Kidney capillary endothelial cell (primary cell): ENCODE measurements around the gene RELB.

Experiments
- DNase-seq: peaks from one replicate; pipeline ENCODE4 v3.0.0-alpha.2; 2018; ENCODE audit warnings: low spot score

RELB gene

DNA sequence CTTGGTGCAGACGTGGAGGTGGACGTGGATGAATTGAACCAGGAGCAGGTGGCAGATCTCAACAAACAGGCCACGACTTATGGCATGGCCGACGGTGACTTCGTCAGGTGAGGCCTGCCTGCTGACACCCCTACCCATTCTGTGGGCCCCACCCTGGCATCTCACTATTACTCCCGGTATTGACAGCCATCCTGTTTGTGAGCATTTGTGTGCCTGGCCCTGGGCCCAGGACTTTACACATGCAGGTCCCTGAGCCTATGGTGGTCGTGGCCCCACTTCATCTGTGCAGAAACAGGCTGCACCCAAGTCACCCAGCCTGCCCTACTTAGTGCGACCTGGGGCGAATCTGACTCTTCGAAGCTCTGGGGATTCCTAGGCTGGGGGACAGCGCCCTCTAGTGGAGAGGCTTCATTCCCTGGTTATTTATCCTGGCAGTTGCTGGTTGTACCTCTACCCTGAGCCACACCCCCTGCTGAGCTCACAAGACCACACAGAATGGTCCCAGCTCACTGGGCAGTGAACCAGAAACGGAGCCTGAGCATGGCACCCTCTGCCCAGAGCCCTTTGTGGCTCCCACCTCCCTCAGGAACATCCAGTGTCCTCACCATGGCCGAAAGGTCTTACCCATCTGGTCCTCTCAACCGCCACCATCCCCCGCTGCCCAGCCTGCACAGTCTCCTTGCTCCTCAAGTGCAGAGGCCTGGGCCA, 58.1 kb downstream of the RELB start:
- DNase-seq = peak; percentile 66

- no peak for DNase-seq
Observed at GRCh38 chr19:45061965-45062364, 60.7 kb downstream of the RELB start.

DNA sequence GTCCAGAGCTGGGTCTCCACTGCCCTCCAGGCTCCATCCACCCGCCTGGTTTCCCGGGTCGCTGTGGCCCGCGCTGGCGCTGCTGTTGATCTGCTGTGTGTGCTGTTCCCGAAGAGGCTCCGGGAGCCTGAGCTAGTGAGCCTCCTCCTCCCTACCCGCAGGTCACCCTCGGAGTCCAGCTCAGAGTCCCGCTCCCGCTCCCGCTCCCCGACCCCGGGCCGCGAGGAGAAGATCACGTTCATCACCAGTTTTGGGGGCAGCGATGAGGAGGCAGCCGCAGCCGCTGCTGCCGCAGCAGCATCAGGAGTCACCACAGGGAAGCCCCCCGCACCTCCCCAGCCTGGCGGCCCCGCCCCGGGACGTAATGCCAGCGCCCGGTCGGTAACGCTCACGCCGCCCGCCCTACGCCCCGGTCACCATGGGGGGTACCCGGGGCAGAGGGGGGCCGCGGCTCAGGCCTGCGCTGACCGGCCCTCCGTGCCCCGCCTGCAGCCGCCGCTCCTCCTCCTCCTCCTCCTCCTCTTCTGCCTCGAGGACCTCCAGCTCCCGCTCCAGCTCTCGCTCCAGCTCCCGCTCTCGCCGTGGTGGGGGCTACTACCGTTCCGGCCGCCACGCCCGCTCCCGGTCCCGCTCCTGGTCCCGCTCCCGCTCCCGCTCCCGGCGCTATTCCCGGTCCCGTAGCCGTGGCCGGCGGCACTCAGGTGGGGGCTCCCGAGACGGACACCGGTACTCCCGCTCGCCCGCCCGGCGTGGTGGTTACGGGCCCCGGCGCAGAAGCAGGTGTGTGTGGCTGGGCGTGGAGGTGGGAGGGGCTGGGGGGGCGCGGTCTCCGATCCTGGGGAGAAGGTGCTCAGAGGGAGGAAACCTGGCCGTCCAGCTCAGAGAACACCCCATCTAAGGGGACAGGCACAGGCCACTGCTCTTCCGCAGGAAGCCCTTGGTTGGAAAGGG, 62.9 kb downstream of the RELB start:
- no peak for DNase-seq

- DNase-seq = no peak
Observed at GRCh38 chr19:45066921-45067661, 65.8 kb downstream of the RELB start.

DNA sequence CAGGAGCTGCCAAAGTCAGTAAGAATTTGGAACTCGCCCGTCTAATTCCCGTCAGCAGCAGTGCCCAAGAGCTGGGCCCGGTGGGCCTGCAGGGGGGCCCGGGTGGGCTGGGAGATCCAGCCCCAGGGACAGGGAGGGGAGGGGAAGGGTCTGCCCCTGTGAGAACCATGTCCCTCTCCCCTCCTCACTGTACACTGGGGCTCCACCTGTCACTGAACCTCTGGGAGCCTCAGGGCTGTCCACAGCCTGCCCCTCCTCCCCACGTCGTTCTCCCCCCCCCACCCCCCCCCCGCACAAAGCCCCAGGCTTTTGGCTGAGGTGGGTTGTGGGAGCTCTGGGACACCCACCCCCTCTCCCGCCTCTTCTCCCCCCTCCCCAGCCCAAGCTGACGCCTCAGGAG, 66.8 kb downstream of the RELB start:
- no peak for DNase-seq

GRCh38 chr19:45069056-45069455, 67.8 kb downstream of the RELB start:
- no peak for DNase-seq

DNA sequence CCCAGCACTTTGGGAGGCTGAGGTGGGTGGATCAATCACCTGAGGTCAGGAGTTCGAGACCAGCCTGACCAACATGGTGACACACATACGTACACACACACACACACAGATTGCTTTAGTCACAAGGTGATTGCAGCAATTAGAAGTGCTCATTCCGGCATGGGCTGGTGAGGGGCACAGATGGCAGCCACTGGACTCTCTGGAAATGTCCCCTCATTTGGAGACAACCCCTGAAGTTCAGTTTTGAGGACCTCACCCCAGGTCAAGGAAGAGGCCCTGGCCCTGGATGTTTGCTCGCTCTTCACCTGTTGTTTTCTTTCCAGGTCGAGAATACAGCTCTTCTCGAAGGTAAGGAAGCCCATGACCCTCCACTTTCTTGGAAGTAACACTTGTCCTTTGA, 69.0 kb downstream of the RELB start:
- no peak for DNase-seq

DNA sequence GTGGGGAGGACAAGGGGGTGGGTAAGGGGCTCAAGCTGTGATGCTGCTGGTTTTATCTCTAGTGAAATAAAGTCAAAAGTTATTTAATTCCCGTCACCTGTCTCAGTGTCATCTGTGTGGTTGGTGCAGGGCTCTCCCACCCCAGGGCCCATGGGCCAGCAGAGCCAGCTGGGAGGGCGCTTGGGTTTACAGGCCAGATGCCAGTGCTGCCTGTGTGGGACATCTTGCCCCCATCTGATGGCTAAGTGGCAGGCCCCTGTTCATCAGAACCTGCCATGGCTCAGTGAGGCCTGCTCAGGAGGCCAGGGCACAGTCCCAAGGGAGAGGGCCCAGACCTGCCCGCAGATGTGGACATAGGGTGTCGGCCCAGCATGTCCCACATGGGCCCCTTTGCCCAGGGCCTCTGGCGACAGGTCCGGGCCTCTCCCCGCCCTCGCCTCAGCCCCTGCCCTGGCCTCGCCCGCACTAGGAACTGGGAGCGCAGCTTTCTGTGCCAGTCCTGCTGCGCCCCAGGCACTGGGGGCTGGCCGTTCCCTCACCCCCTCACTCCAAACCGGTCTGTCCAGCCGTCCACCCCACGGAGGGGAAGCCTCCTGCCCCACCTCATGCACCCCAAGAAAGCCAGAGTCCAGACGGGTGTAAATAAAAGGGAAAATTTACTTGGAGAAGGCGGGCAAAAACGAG, 69.7 kb downstream of the RELB start:
- no peak for DNase-seq

GRCh38 chr19:45071545-45071938, 70.3 kb downstream of the RELB start:
- no peak for DNase-seq

GRCh38 chr19:45071969-45072790, 70.9 kb downstream of the RELB start:
- DNase-seq = no peak

- DNase-seq = no peak
Observed at GRCh38 chr19:45074744-45075300, 73.6 kb downstream of the RELB start.

- no peak for DNase-seq
Observed at GRCh38 chr19:45075301-45076028, 74.2 kb downstream of the RELB start.

DNA sequence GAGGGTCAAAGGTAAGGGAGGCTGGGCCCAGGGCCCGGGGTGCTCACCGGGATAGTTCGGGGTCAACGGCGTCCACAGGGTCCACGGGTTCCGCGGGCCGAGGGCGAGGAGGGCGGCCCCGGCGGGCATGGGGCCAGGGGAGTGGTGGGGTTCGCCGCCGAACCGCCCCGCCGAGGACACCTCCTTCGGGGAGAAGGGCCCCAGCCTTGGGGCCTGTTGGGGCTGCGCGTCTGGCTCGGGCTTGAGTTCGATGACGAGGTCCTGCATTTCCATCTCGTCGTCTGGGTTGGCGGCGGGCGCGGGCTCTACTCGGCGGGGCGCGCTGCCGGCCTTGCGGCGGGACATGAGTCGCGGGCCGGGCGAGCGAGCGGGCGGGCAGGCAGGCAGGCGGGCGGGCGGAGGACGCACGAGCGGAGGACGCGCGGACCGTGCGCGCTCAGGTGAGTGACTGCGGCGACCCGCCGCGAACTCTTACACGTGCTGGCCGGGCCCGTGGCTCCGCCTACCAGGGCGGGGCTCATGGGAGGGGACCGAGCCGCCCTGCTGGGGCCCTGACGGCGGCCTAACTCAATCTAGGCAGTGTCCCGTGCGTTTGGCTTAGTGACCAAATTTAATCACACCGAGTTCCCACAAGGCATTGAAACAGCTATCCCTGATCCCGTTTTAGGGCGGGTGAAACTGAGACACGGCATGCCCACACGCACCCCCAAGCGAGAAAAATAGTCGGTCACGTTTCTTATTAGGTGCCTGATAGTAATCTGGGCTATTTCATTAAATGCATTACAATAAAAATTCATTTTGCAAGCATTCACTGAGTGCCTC, 75.0 kb downstream of the RELB start, which contains the start of gene ZNF296:
TSS of gene ZNF296 (minus strand) at position 450 of the 822 bp plus-strand sequence. CDS start at position 345, 105 bp downstream.
- DNase-seq = peak; percentile 30

- DNase-seq = no peak
Observed at GRCh38 chr19:45076851-45077730, 75.8 kb downstream of the RELB start.

DNA sequence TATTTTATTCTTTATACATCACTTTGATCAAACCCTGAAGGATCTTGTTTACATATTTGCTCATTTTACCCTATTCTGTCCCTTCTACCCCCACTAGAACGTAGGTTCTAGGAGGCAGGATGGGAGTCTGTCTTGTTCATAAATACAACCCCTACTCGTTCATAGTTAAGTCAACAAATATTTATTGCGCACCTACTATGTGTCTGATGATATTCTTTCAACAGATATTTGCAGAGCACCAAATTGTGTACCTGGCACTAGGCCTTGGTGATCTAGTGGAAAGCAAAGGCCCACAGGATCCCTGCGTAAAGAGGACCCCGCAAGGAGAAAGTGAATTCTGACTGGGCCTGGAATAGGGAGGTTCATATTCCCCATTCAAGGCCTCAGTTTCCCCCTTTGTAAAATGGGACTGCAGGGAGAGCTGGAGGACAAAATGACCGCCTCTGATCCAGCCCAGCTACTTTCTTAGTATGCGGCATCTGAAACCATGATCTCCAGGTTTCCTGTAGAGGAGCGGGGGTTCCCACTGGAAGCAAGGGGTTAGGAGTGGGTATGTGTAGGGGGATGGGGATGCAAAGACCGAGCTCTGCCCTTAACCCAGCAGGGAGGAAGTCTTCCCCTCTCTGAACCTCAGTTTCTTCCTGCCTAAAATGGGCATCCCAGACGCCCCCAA, 77.3 kb downstream of the RELB start:
- no peak for DNase-seq

- DNase-seq = peak; percentile 66
Observed at GRCh38 chr19:45079063-45079910, 78.0 kb downstream of the RELB start, which contains the start of gene GEMIN7. GEMIN7 (plus strand) TSS chr19:45079260; CDS start chr19:45090115, 10,855 bp downstream.
